Endothelial cell of umbilical vein (primary cell): ENCODE measurements around the gene GDA. TPM values are rescaled to one million over a fixed set of nuclear protein-coding genes. Genes with fewer than 3 reads are reported as not detected.

Source experiments
- BruUV-seq: library from RNA; stranded (reverse); fragments of 400-500 nt; replicated peaks from 2 replicates; lab custom pipeline; 2021; lab: Mats Ljungman, UMichigan
- CTCF ChIA-PET: fragments of 300-600, 350-600 bp; sonication (Branson Sonifier 250); formaldehyde crosslinking; loops from one replicate; lab custom pipeline; 2021; ENCODE audit warnings: antibody characterized with exemption, inconsistent platforms; lab: Charles Lee
- POLR2A ChIA-PET: fragments of 300-600, 350-600 bp; sonication (Branson Sonifier 250); formaldehyde crosslinking; loops from one replicate; lab custom pipeline; 2021; ENCODE audit warnings: antibody characterized with exemption, inconsistent platforms; lab: Charles Lee
- DNase-seq: peaks from one replicate; pipeline ENCODE4 v3.0.0-alpha.2; 2011; ENCODE audit warnings: low read depth, low spot score
- FAIRE-seq: peaks from 2 replicates; lab custom pipeline; 2011; peaks lifted over from hg19 to GRCh38; lab: Jason Lieb, UNC
- H2AFZ ChIP-seq: 2 replicates; pipeline ENCODE4 v1.6.0; 2012; ENCODE audit warnings: low read depth, low read length, control low read depth, inconsistent platforms
- H3K27ac ChIP-seq: 2 replicates; pipeline ENCODE4 v1.5.1; 2011; ENCODE audit warnings: low read depth, mild to moderate bottlenecking, control low read depth, low read length, moderate library complexity; ENCODE audit not compliant: insufficient read depth
- H3K27me3 ChIP-seq, 2 experiments: 2 replicates each; pipeline versions ENCODE4 v1.6.0 to v1.6.1; 2011; ENCODE audit warnings: low read length in 2 of 2, mixed read lengths in 1 of 2; ENCODE audit not compliant: control insufficient read depth in 2 of 2, insufficient read depth in 2 of 2
- H3K36me3 ChIP-seq, 2 experiments: 2 replicates in 1 of 2; 3 replicates in 1 of 2; pipeline ENCODE4 v1.5.1; 2011; ENCODE audit warnings: low read length in 2 of 2, mild to moderate bottlenecking in 1 of 2, moderate library complexity in 1 of 2; ENCODE audit not compliant: control insufficient read depth in 2 of 2, insufficient read depth in 2 of 2; ENCODE audit errors: extremely low read depth in 1 of 2
- H3K4me1 ChIP-seq: 3 replicates; pipeline ENCODE4 v1.5.1; 2011; ENCODE audit warnings: mild to moderate bottlenecking, low read length; ENCODE audit not compliant: control insufficient read depth, insufficient read depth; ENCODE audit errors: extremely low read depth
- H3K4me2 ChIP-seq: 2 replicates; pipeline ENCODE4 v1.6.1; 2011; ENCODE audit warnings: low read length, control low read depth, mixed read lengths; ENCODE audit not compliant: insufficient read depth
- H3K4me3 ChIP-seq, 3 experiments: fragments of 200-600 bp in 1 of 3; sonication (generic), shearing (Covaris generic) in 1 of 3; replicated peaks in 1 of 3; 2 replicates each; pipeline ENCODE4 v1.5.1; 2011 to 2016; ENCODE audit warnings: control low read depth in 3 of 3, low read length in 3 of 3, mild to moderate bottlenecking in 2 of 3, inconsistent platforms in 1 of 3, low read depth in 1 of 3, moderate library complexity in 1 of 3; ENCODE audit not compliant: insufficient read depth in 1 of 3
- H3K79me2 ChIP-seq: 2 replicates; pipeline ENCODE4 v1.6.0; 2012; ENCODE audit warnings: low read length, inconsistent platforms; ENCODE audit not compliant: control insufficient read depth, insufficient read depth
- H3K9ac ChIP-seq: replicated peaks from 2 replicates; pipeline ENCODE3; 2011; ENCODE audit warnings: low read length, control low read depth; ENCODE audit not compliant: insufficient read depth; ENCODE audit errors: extremely low read depth
- H3K9me1 ChIP-seq: replicated peaks from 3 replicates; pipeline ENCODE4 v1.6.0; 2011; ENCODE audit warnings: mild to moderate bottlenecking, low read length; ENCODE audit not compliant: control insufficient read depth, insufficient read depth; ENCODE audit errors: extremely low read depth
- H3K9me3 ChIP-seq: replicated peaks from 2 replicates; pipeline ENCODE4 v1.5.1; 2012; ENCODE audit warnings: low read length, inconsistent platforms; ENCODE audit not compliant: control insufficient read depth, insufficient read depth
- H4K20me1 ChIP-seq: replicated peaks from 2 replicates; pipeline ENCODE3; 2011; ENCODE audit warnings: mild to moderate bottlenecking, low read length; ENCODE audit not compliant: control insufficient read depth, insufficient read depth; ENCODE audit errors: extremely low read depth
- CTCF ChIP-seq, 2 donors: IDR thresholded peaks; 1 replicate in 1 of 2; 2 replicates in 1 of 2; pipeline ENCODE4 v1.5.1; 2011; ENCODE audit warnings: low read length in 2 of 2, mild to moderate bottlenecking in 2 of 2, moderate library complexity in 2 of 2, control low read depth in 1 of 2, inconsistent platforms in 1 of 2, low read depth in 1 of 2; ENCODE audit not compliant: insufficient read depth in 1 of 2; ENCODE audit errors: extremely low read depth in 1 of 2
- EZH2 ChIP-seq: IDR thresholded peaks from 2 replicates; pipeline ENCODE4 v1.6.1; 2012; ENCODE audit warnings: borderline replicate concordance, low read depth, mild to moderate bottlenecking, moderate library complexity, low read length, inconsistent platforms; ENCODE audit not compliant: severe bottlenecking
- FOS ChIP-seq: IDR thresholded peaks from 2 replicates; pipeline ENCODE4 v1.6.1; 2011; ENCODE audit warnings: mild to moderate bottlenecking, low read length, moderate library complexity, borderline replicate concordance; ENCODE audit not compliant: insufficient read depth
- GATA2 ChIP-seq: IDR thresholded peaks from 2 replicates; pipeline ENCODE4 v1.7.0; 2011; ENCODE audit warnings: low read depth, mild to moderate bottlenecking, moderate library complexity, mixed read lengths, low read length; ENCODE audit not compliant: insufficient read length, insufficient read depth
- JUN ChIP-seq: IDR thresholded peaks from 2 replicates; pipeline ENCODE4 v1.6.1; 2011; ENCODE audit warnings: borderline replicate concordance, low read depth; ENCODE audit not compliant: insufficient read length, insufficient read depth
- MAX ChIP-seq: IDR thresholded peaks from 2 replicates; pipeline ENCODE4 v1.6.1; 2011; ENCODE audit not compliant: insufficient read depth, insufficient read length
- MYC ChIP-seq: IDR thresholded peaks from one replicate; pipeline ENCODE4 v1.6.1; 2011; ENCODE audit warnings: mild to moderate bottlenecking, low read depth, low read length
- POLR2A ChIP-seq: IDR thresholded peaks from 2 replicates; pipeline ENCODE4 v1.6.1; 2012; ENCODE audit warnings: low read depth, mild to moderate bottlenecking, control low read depth, low read length
- POLR2AphosphoS5 ChIP-seq: IDR thresholded peaks from 2 replicates; pipeline ENCODE4 v1.6.1; 2012; ENCODE audit warnings: low read depth, mild to moderate bottlenecking, control low read depth, low read length, moderate library complexity; ENCODE audit not compliant: insufficient read depth
- dilution Hi-C: fragments of 300-500 bp; cut with MboI; formaldehyde crosslinking; loops from one replicate; pipeline ENCODE4 v1.15.0; 2019; ENCODE audit warnings: low sequenced_read_pairs; ENCODE audit not compliant: extremely low pct_ligation_motif_present
- intact Hi-C: fragments of 100-400 bp; cut with micrococcal nuclease; formaldehyde crosslinking; loops from one replicate; pipeline ENCODE4 v1.10.0; 2022
- polyA plus RNA-seq, 4 experiments: library from polyadenylated mRNA; depleted of rRNA in 3 of 4; stranded (reverse) in 3 of 4; unstranded in 1 of 4; fragments of >200 nt; gene quantifications; 2 replicates each; pipeline versions ENCODE4 v1.2.1 to v1.2.3, GENCODE V29; 2011 to 2012; ENCODE audit warnings: missing spikeins in 1 of 4
- total RNA-seq: library from RNA; stranded (reverse); gene quantifications from 2 replicates; pipeline ENCODE4 v1.2.3, GENCODE V29; 2021

GDA gene
- total and polyA plus RNA-seq, 2 donors (not counting 3 experiments of a cell fraction or from before 2014, with no cell fraction given), result not detected

GRCh38 chr9:72134801-72135200 lies 14.4 kb upstream of the GDA start:
- dilution Hi-C loops (no loop called here), intact Hi-C loops (no loop called here)
- no peak for FAIRE-seq
- ChIA-PET CTCF (no interaction called here), POLR2A (interaction anchor here (0.6 kb wide), 1 partner anchor 639 kb away, joined by 3 read pairs; no protein-coding TSS in a partner anchor)
- no peak overlapping the region for H3K9ac ChIP-seq
- H3K9me1 ChIP-seq, result no peaks in the 10 kb centered on the region
- H3K36me3 ChIP-seq, result no peaks in the 10 kb centered on the region
- H2AFZ ChIP-seq, result no peak overlapping the region
- no peaks in the 10 kb centered on the region for H3K4me1 ChIP-seq
- no peaks in the 10 kb centered on the region for H3K9me3 ChIP-seq
- no peaks in the 10 kb centered on the region for H3K79me2 ChIP-seq
- BruUV-seq, result no TSS peak
- no peaks in the 10 kb centered on the region for H4K20me1 ChIP-seq
- no peak overlapping the region for H3K4me2 ChIP-seq
- H3K27me3 ChIP-seq, result no peaks in the 10 kb centered on the region
- H3K4me3 ChIP-seq, result no peak overlapping the region
- H3K27ac ChIP-seq, result no peak overlapping the region
- TF ChIP-seq FOS, result no peak
- no peak for DNase-seq

GRCh38 chr9:72137697-72138365 lies 11.4 kb upstream of the GDA start:
- Histone ChIP-seq H3K9me3 (no peaks in the 10 kb centered on the region), H3K4me2 (no peak overlapping the region), H4K20me1 (no peaks in the 10 kb centered on the region), H3K4me3 (no peak overlapping the region), H3K9me1 (no peaks in the 10 kb centered on the region), H3K4me1 (no peaks in the 10 kb centered on the region), H2AFZ (no peak overlapping the region), H3K79me2 (no peaks in the 10 kb centered on the region), H3K27me3 (no peaks in the 10 kb centered on the region), H3K36me3 (no peaks in the 10 kb centered on the region), H3K9ac (no peak overlapping the region), H3K27ac (no peak overlapping the region)
- ChIA-PET POLR2A (no interaction called here), CTCF (no interaction called here)
- dilution Hi-C loops (no loop called here), intact Hi-C loops (no loop called here)
- FAIRE-seq, result no peak
- no peak for DNase-seq
- no TSS peak for BruUV-seq
- no peak for TF ChIP-seq MYC
- no peak for TF ChIP-seq MAX
- TF ChIP-seq JUN, result no peak
- no peak for TF ChIP-seq POLR2AphosphoS5
- no peak for TF ChIP-seq FOS
- TF ChIP-seq GATA2, result no peak
- TF ChIP-seq EZH2, result no peak
- TF ChIP-seq CTCF (IDR thresholded peaks at IDR 0.05; ENCODE audit: extremely low read depth in 1 of 2, insufficient read depth in 1 of 2, low read depth in 1 of 2, low read length in 2 of 2), result no peak
- no peak for TF ChIP-seq POLR2A
